Measurements from ENCODE around the gene CEP85L.

The CEP85L gene

GRCh38 chr6:118659513-118660217 is 8.3 kb upstream of the CEP85L start:
- no peak for DNase-seq

DNA sequence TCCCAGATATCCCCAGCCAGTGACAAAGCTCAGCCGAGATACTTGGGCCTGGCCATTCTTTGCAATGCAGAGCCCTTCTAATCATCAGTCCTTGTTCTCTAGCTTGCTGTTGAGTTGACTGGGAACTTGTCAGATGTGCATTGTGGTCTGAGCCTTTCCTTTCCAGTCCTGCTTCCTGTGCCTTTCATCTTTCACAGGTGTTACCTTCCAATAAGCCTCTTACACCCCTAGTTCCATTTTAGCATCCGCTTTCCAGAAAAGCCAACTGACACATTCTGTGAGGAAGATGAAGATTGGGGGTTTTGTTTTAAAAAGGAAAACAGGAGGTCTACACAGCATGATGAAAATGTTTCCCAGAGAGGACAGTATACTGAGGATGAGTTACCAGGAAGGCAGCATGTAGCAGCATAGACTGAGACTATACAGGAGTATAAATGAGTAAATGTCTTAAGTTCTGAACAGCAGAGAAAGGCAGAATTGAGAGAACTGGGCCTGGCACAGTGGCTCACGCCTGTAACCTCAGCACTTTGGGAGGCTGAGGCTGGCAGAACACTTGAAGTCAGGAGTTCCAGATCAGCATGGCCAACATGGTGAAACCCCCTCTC is 5.6 kb upstream of the CEP85L start:
- peak; percentile 44 for DNase-seq

- no peak for DNase-seq
Observed at GRCh38 chr6:118652051-118652615, 742 bp upstream of the CEP85L start.

GRCh38 chr6:118650582-118651281 is 659 bp downstream of the CEP85L start:
- peak; percentile 12 for DNase-seq

GRCh38 chr6:118649918-118650581 is 1.3 kb downstream of the CEP85L start:
- no peak for DNase-seq

GRCh38 chr6:118648866-118649554 is 2.4 kb downstream of the CEP85L start:
- DNase-seq, result no peak

GRCh38 chr6:118646977-118647376 is 4.4 kb downstream of the CEP85L start:
- no peak for DNase-seq

DNA sequence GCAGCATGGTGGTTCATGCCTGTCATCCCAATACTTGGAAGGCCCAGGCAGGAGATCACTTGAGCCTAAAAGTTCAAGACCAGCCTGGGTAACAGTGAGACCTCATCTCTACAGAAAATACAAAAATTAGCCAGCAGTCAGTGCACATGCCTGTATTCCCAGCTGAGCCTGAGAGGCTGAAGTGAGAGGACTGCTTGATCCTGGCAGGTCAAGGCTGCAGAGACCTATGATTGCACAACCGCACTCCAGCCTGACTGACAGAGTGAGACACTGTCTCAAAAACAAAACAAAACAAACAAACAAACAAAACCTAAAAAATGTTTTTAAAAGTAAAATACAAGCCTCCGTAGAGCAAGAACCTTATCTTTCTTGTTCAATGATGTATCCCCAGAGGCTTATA is 6.0 kb downstream of the CEP85L start:
- DNase-seq, result no peak

DNA sequence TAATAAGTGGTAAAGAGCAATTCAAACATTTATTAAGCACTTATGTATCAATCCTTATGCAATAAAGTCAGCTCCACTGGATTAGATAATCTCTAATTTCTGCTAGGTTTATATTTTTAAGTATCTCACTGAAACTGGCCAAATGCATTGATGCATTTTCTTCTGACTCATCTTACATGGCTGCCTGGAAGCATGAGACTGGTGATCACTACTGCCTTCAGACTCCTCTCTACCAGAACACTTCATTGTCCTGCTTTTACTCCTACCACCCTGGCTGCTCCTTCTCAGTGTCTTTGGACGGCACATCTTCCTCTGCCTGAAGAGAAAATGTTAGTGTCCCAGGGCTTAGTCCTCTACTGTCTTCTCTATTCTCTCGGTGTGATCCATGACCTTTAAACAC is 7.4 kb downstream of the CEP85L start:
- no peak for DNase-seq

- DNase-seq, result no peak
Observed at GRCh38 chr6:118641042-118641441, 10.3 kb downstream of the CEP85L start.

DNA sequence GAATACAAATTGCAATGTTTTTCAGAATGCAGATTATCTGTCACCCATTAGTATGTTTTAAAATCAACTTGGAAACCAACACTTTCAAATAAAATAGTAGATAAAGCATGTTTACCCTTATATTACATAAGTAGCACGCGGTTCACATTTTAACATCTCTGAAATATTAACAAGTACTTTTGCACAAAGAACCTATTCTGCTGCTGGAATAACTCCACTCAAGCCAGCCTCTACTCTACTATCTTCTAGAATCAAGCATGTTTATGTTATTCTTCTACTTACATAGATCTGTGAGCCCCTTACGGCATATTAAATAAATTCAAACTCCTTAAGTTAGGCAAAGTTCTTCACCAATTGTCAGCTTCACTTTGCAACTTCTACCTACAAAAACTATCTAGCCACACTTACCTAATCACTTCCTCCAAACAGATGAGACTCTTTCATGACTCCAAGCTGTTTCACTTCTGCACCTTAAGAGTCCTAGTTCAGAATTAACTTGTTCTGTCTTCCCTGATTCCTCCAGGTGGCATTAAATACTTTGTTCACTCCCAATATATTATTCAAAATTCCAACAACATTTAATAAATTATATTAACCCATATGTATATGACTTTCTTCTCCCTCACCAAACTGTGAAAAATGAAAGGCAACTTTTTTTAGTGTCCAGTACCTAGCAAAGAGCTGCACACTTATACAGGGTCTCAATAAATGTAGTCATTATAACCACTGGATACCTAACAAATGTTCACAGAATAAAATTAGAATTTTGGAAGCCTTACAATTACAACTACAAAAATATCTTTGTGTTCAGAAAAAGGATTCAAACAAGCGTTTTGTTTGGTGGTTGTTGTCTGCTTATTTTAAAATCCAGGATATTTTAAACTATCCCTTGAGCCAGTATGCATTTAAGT is 12.1 kb downstream of the CEP85L start:
- DNase-seq, result peak; percentile 18

- no peak for DNase-seq
Observed at GRCh38 chr6:118638288-118638687, 13.1 kb downstream of the CEP85L start.

- no peak for DNase-seq
Observed at GRCh38 chr6:118635909-118636735, 15.3 kb downstream of the CEP85L start.

- peak; percentile 10 for DNase-seq
Observed at GRCh38 chr6:118632359-118632758, 19.0 kb downstream of the CEP85L start.

GRCh38 chr6:118630923-118631322 is 20.5 kb downstream of the CEP85L start:
- DNase-seq, result no peak

DNA sequence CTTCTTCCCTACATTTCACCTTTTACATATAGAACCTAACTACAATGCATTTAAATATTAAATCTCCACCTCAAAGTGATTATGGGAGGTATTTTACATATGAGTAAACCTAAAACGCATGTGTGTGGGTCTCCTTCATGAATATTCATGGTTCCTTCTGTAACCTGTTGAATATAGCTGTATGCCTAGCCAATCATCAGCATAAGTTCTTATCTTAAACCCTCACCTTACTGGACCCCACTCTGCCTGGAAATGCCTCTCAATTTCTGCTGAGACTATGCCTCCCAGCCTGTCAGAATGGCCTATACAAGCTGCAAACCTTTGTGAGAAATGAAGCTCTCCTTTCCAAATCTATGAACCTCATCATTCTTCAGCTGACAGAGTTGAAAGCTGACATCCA is 21.3 kb downstream of the CEP85L start:
- DNase-seq, result no peak

- DNase-seq, result no peak
Observed at GRCh38 chr6:118627724-118628123, 23.7 kb downstream of the CEP85L start.

- no peak for DNase-seq
Observed at GRCh38 chr6:118625833-118626232, 25.6 kb downstream of the CEP85L start.

DNA sequence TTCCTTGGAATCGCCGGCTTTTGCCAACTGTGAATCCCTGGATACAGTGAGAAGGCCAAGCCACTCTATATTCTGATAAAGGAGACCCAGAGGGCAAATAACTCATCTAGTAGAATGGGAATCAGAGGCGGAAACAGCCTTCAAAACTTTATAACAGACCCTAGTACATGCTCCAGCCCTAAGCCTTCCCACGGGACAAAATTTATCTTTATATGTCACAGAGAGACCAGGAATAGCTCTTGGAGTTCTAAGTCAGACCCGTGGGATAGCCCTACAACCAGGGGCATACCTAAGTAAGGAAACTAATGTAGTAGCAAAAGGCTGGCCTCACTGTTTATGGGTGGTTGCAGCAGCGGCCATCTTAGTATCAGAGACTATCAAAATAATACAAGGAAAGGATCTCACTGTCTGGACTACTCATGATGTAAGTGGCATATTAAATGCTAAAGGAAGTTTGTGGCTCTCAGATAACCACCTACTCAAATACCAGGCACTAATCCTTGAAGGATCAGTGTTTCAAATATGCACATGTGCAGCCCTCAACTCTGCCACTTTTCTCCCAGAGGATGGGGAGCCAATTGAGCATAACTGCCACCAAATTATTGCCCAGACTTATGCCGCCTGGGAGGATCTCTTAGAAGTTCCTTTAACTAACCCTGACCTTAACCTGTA is 29.5 kb downstream of the CEP85L start:
- no peak for DNase-seq

DNA sequence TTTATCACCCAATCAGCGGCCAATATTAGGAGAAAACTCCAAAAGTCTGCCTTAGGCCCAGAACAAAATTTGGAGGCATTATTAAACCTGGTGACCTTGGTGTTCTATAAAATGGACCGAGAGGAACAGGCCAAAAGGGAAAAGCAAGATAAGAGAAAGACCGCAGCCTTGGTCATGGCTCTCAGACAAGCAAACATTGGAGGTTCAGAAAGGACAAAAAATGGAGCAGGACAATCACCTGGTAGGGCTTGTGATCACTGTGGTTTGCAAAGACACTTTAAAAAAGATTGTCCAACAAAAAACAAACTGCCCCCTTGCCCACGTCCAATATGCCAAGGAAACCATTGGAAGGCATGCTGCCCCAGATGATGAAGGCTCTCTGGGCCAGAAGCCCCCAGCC is 31.2 kb downstream of the CEP85L start:
- DNase-seq, result no peak

Measured in CD4-positive, alpha-beta T cell treated with Interleukin-4 for 4 hours (primary cell).